CD14-positive monocyte (primary cell): ENCODE measurements around the gene DNAH9. TPM values are rescaled to one million over a fixed set of nuclear protein-coding genes. Genes with fewer than 3 reads are reported as not detected.

Experiments used
- DNase-seq, 3 donors: peaks; one replicate each; pipeline ENCODE4 v3.0.0-alpha.2; 2011 to 2022
- H2AFZ ChIP-seq: 2 replicates; pipeline ENCODE4 v1.6.0; 2012; ENCODE audit warnings: mild to moderate bottlenecking, low read depth, low read length, inconsistent platforms; ENCODE audit not compliant: insufficient read depth, poor library complexity, severe bottlenecking
- H3K27ac ChIP-seq, 2 donors: 1 replicate in 1 of 2; 2 replicates in 1 of 2; pipeline ENCODE4 v1.5.1; 2012 to 2013; ENCODE audit warnings: low read length in 2 of 2, control low read depth in 1 of 2, inconsistent platforms in 1 of 2, low read depth in 1 of 2, mild to moderate bottlenecking in 1 of 2
- H3K27me3 ChIP-seq, 2 donors: one replicate each; pipeline versions ENCODE4 v1.6.0 to v1.6.1; 2011 to 2013; ENCODE audit warnings: low read length in 2 of 2; ENCODE audit not compliant: control insufficient read depth in 2 of 2, insufficient read depth in 2 of 2
- H3K36me3 ChIP-seq, 2 donors: replicated peaks in 1 of 2; 1 replicate in 1 of 2; 2 replicates in 1 of 2; pipeline versions ENCODE4 v1.5.1 to v1.6.1; 2012 to 2013; ENCODE audit warnings: low read length in 2 of 2, control low read depth in 1 of 2, inconsistent platforms in 1 of 2, mild to moderate bottlenecking in 1 of 2; ENCODE audit not compliant: insufficient read depth in 2 of 2, control insufficient read depth in 1 of 2
- H3K4me1 ChIP-seq, 2 donors: 1 replicate in 1 of 2; 2 replicates in 1 of 2; pipeline versions ENCODE4 v1.5.1 to v1.6.1; 2012 to 2013; ENCODE audit warnings: low read length in 2 of 2, control low read depth in 1 of 2, inconsistent platforms in 1 of 2, mild to moderate bottlenecking in 1 of 2, moderate library complexity in 1 of 2; ENCODE audit not compliant: insufficient read depth in 2 of 2, control insufficient read depth in 1 of 2
- H3K4me2 ChIP-seq: replicated peaks from 2 replicates; pipeline ENCODE3; 2012; ENCODE audit warnings: low read length, moderate library complexity, mild to moderate bottlenecking; ENCODE audit not compliant: poor library complexity, severe bottlenecking; ENCODE audit errors: extremely low read depth
- H3K4me3 ChIP-seq, 3 experiments: fragments of 200-600 bp in 1 of 3; sonication (generic) in 1 of 3; replicated peaks in 1 of 3; 1 replicate in 2 of 3; 2 replicates in 1 of 3; pipeline ENCODE4 v1.5.1; 2011 to 2013; ENCODE audit warnings: low read length in 3 of 3, mild to moderate bottlenecking in 3 of 3, control low read depth in 2 of 3, low read depth in 2 of 3, inconsistent platforms in 1 of 3, moderate library complexity in 1 of 3
- H3K79me2 ChIP-seq: 2 replicates; pipeline ENCODE4 v1.6.0; 2012; ENCODE audit warnings: mild to moderate bottlenecking, control low read depth, inconsistent platforms, low read length, moderate library complexity; ENCODE audit not compliant: insufficient read depth
- H3K9ac ChIP-seq: 2 replicates; pipeline ENCODE4 v1.6.0; 2017; ENCODE audit warnings: low read length, mild to moderate bottlenecking; ENCODE audit not compliant: insufficient read depth, poor library complexity, severe bottlenecking
- H3K9me3 ChIP-seq, 2 donors: replicated peaks in 1 of 2; 1 replicate in 1 of 2; 2 replicates in 1 of 2; pipeline versions ENCODE4 v1.5.1 to v1.6.1; 2012 to 2013; ENCODE audit warnings: low read length in 2 of 2, control low read depth in 1 of 2; ENCODE audit not compliant: control insufficient read depth in 1 of 2, insufficient read depth in 1 of 2
- H4K20me1 ChIP-seq: 2 replicates; pipeline ENCODE4 v1.6.0; 2012; ENCODE audit warnings: mild to moderate bottlenecking, low read length, control low read depth, moderate library complexity; ENCODE audit not compliant: insufficient read depth
- H3K27ac Mint-ChIP-seq, 7 donors: one replicate each; pipeline ENCODE4 v1.8.0; 2020; ENCODE audit warnings: mild to moderate bottlenecking in 7 of 7, mixed read lengths in 7 of 7, moderate library complexity in 6 of 7, inconsistent platforms in 2 of 7
- H3K27me3 Mint-ChIP-seq, 3 donors: one replicate each; pipeline ENCODE4 v1.8.0; 2021 to 2022; ENCODE audit warnings: low read depth in 3 of 3, mild to moderate bottlenecking in 3 of 3, mixed read lengths in 3 of 3, moderate library complexity in 3 of 3, inconsistent platforms in 1 of 3
- H3K36me3 Mint-ChIP-seq, 2 donors: one replicate each; pipeline ENCODE4 v1.8.0; 2020; ENCODE audit warnings: mixed read lengths in 2 of 2, inconsistent platforms in 1 of 2, mild to moderate bottlenecking in 1 of 2
- H3K4me1 Mint-ChIP-seq: one replicate; pipeline ENCODE4 v1.8.0; 2020; ENCODE audit warnings: mild to moderate bottlenecking, mixed read lengths
- H3K4me3 Mint-ChIP-seq, 2 donors: one replicate each; pipeline ENCODE4 v1.8.0; 2020; ENCODE audit warnings: mild to moderate bottlenecking in 2 of 2, mixed read lengths in 2 of 2, moderate library complexity in 1 of 2
- H3K9me3 Mint-ChIP-seq, 7 donors: one replicate each; pipeline ENCODE4 v1.8.0; 2020 to 2022; ENCODE audit warnings: mixed read lengths in 7 of 7, mild to moderate bottlenecking in 6 of 7, moderate library complexity in 6 of 7, inconsistent platforms in 2 of 7
- WGBS: methylation state at CpG from one replicate; pipeline ENCODE4 v1.1.5; 2013; ENCODE audit warnings: missing lambda C conversion rate; ENCODE audit not compliant: insufficient coverage; 5-methylcytosine and 5-hydroxymethylcytosine counted together
- intact Hi-C, 2 donors: fragments of 100-400 bp; cut with micrococcal nuclease; formaldehyde crosslinking; loops; one replicate each; pipeline versions ENCODE4 v1.15.0 to v1.15.1; 2023
- polyA plus RNA-seq, 3 donors: library from polyadenylated mRNA; depleted of rRNA in 1 of 3; unstranded in 2 of 3; stranded (reverse) in 1 of 3; fragments of 300-500 nt in 2 of 3; fragments of >200 nt in 1 of 3; fragmentation: Illumina TruSeq in 2 of 3; gene quantifications; 1 replicate in 2 of 3; 2 replicates in 1 of 3; pipeline ENCODE4 v1.2.3, GENCODE V29; 2012 to 2021
- TF ChIP-seq, protein P1 (sequence below): fragments of 200-600 bp; IDR thresholded peaks from one replicate; pipeline ENCODE4 v1.8.0; 2022; ENCODE audit warnings: antibody characterized with exemption, mild to moderate bottlenecking

The DNAH9 gene
- polyA plus RNA-seq, 3 donors = not detected

DNA sequence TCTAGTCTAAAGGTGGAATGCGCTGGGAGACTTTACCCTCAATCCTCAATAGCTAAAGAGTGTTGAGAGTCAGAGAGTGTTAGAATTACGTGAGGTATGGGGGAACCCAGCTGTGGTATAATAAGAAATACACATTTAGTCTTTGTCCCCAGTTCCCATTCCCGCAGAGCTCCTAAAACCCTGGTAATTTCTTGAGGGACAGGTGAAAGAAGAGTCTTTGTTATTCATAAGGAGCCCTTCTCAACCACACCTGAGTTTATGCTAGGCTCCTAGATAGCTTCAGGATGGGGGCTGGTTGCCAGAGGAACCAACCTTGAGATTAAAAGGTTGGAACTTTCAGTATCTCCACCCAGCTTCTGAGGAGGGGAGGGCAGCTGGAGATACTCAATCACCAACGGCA is 393.2 kb downstream of the DNAH9 start:
- WGBS = 0% methylated on average over 1 of the region's 4 CpGs
- no peak overlapping the region for H3K4me2 ChIP-seq
- H3K79me2 ChIP-seq = peaks cover 5% of the 10 kb centered on the region
- DNase-seq = no peak
- H3K27ac ChIP-seq = no peak overlapping the region
- peaks cover 7% of the 10 kb centered on the region for H4K20me1 ChIP-seq
- Mint-ChIP-seq H3K27me3 (peaks cover 0 to 1% (median 0%) of the 10 kb centered on the region in 3 donors), H3K9me3 (peaks cover 0 to 2% (median 0%) of the 10 kb centered on the region in 7 donors), H3K4me1 (peaks cover 8% of the 10 kb centered on the region), H3K27ac (no peak overlapping the region), H3K4me3 (no peak overlapping the region), H3K36me3 (peaks cover 51 to 57% of the 10 kb centered on the region in 2 donors)
- H3K4me3 ChIP-seq = no peak overlapping the region
- H3K9me3 ChIP-seq = no peaks in the 10 kb centered on the region
- peaks cover 30 to 57% of the 10 kb centered on the region in 2 donors for H3K36me3 ChIP-seq
- H2AFZ ChIP-seq = no peak overlapping the region
- peaks cover under 1 to 3% of the 10 kb centered on the region in 2 donors for H3K4me1 ChIP-seq
- no peak overlapping the region for H3K9ac ChIP-seq
- TF ChIP-seq, protein P1, sequence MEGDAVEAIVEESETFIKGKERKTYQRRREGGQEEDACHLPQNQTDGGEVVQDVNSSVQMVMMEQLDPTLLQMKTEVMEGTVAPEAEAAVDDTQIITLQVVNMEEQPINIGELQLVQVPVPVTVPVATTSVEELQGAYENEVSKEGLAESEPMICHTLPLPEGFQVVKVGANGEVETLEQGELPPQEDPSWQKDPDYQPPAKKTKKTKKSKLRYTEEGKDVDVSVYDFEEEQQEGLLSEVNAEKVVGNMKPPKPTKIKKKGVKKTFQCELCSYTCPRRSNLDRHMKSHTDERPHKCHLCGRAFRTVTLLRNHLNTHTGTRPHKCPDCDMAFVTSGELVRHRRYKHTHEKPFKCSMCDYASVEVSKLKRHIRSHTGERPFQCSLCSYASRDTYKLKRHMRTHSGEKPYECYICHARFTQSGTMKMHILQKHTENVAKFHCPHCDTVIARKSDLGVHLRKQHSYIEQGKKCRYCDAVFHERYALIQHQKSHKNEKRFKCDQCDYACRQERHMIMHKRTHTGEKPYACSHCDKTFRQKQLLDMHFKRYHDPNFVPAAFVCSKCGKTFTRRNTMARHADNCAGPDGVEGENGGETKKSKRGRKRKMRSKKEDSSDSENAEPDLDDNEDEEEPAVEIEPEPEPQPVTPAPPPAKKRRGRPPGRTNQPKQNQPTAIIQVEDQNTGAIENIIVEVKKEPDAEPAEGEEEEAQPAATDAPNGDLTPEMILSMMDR = no peak
- intact Hi-C loops = no loop called here
- H3K27me3 ChIP-seq = no peaks in the 10 kb centered on the region

DNA sequence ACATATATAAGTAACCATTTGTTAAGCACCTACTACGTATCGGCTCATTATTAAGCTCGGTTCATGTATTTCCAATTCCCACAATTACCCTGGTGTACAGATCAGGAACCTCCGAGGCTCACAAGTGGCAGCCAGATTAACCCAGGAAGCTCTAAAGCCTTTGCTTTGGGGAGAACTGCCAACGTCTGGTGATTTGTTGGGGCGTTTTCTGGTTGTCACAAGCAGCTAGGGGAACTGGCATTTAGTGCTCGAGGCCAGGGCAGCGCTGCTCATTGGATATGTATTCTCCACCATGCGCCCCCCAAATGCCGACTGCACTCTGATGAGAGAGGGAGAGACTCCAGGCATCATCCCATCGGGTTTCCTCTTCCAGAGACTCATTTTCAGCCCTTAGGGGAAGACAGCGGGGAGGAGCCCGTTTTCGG is 398.5 kb downstream of the DNAH9 start:
- peak overlapping the region; percentile 92 for H3K9ac ChIP-seq
- H3K4me1 ChIP-seq = peaks cover 22 to 28% of the 10 kb centered on the region in 2 donors
- WGBS = 0% methylated on average over 2 of the region's 14 CpGs
- peak overlapping the region; percentile 87 to 98 (median 96) for H3K4me3 ChIP-seq
- Mint-ChIP-seq H3K27me3 (peaks cover 0 to 2% (median under 1%) of the 10 kb centered on the region in 3 donors), H3K4me1 (peaks cover 30% of the 10 kb centered on the region), H3K9me3 (peaks cover 0 to 4% (median 0%) of the 10 kb centered on the region in 7 donors), H3K4me3 (peak overlapping the region; percentile 88 to 92), H3K27ac (peak overlapping the region; percentile 92 to 95 (median 94)), H3K36me3 (peaks cover 8 to 18% of the 10 kb centered on the region in 2 donors)
- intact Hi-C loops = loop anchor here (2.0 kb wide), 2 partner anchors 24 to 28 kb away; partner anchors contain the start of gene MAP2K4 (in 1 of the 2)
- no peaks in the 10 kb centered on the region for H4K20me1 ChIP-seq
- H3K4me2 ChIP-seq = peak overlapping the region; percentile 86
- TF ChIP-seq, protein P1 = no peak
- peaks cover 10 to 14% of the 10 kb centered on the region in 2 donors for H3K36me3 ChIP-seq
- H3K79me2 ChIP-seq = peaks cover 5% of the 10 kb centered on the region
- DNase-seq = peak; percentile 52 to 53 (median 53)
- no peaks in the 10 kb centered on the region for H3K27me3 ChIP-seq
- H3K9me3 ChIP-seq = no peaks in the 10 kb centered on the region
- peak overlapping the region; percentile 92 to 97 for H3K27ac ChIP-seq
- H2AFZ ChIP-seq = peak overlapping the region; percentile 89
